OCI-LY3 (cell line): ENCODE results near the gene AKR1D1.

Experiments used
- CTCF ChIP-seq: fragments of 200-600, 300-600 bp; sonication (generic); IDR thresholded peaks from 2 replicates; pipeline ENCODE4 v1.5.1; 2014; ENCODE audit warnings: antibody characterized with exemption, low read length, low read depth
- EZH2phosphoT487 ChIP-seq: fragments of 200-600 bp; shearing (Covaris generic); IDR thresholded peaks from 2 replicates; pipeline ENCODE4 v1.6.1; 2018; ENCODE audit warnings: antibody characterized with exemption, mixed run types, low read depth

GRCh38 chr7:138144958-138145357 lies 68.7 kb downstream of the AKR1D1 start:
- TF ChIP-seq CTCF (no peak), EZH2phosphoT487 (no peak)
